PC-3 (cell line): ENCODE measurements around the gene SKA2. TPM values are rescaled to one million over a fixed set of nuclear protein-coding genes. Genes with fewer than 3 reads are reported as not detected.
"Not testable (repeated sequence)": the region's sequence is repeated elsewhere in the genome, so short reads cannot be mapped to it uniquely, and the experiment has no call there.

Experiments used
- ATAC-seq: fragments of 200-7000 bp; cut with Tn5 transposase; 2 replicates; pipeline ENCODE4 v1.9.1; 2020; ENCODE audit warnings: mild to moderate bottlenecking, moderate library complexity
- BruUV-seq: library from RNA; stranded (reverse); fragments of 400-500 nt; replicated peaks from 2 replicates; lab custom pipeline; 2021; lab: Mats Ljungman, UMichigan
- CTCF ChIA-PET: fragments of 300-600 bp; sonication (Branson Sonifier 250); formaldehyde crosslinking; loops from one replicate; lab custom pipeline; 2022; ENCODE audit warnings: antibody characterized with exemption; lab: Charles Lee
- POLR2A ChIA-PET: fragments of 300-600 bp; sonication (Branson Sonifier 250); formaldehyde crosslinking; loops from one replicate; lab custom pipeline; 2022; ENCODE audit warnings: antibody characterized with exemption; ENCODE audit not compliant: unreplicated experiment; lab: Charles Lee
- DNase-seq: peaks from one replicate; pipeline ENCODE4 v3.0.0-alpha.2; 2015
- H2AFZ ChIP-seq: fragments of 300-600 bp; sonication (generic); 2 replicates; pipeline ENCODE4 v1.6.0; 2016; ENCODE audit warnings: antibody characterized with exemption, low read length
- H3F3A ChIP-seq: fragments of 300-600 bp; sonication (generic); one replicate; pipeline ENCODE4 v1.6.0; 2017; ENCODE audit warnings: antibody characterized with exemption, low read length, control low read depth, mild to moderate bottlenecking; ENCODE audit not compliant: unreplicated experiment
- H3K27ac ChIP-seq: fragments of 300-600 bp; sonication (generic); 2 replicates; pipeline ENCODE4 v1.5.1; 2016; ENCODE audit warnings: mild to moderate bottlenecking, low read length
- H3K27me3 ChIP-seq: fragments of 300-600 bp; sonication (generic); 2 replicates; pipeline ENCODE4 v1.6.1; 2016; ENCODE audit warnings: low read length, mixed read lengths
- H3K36me3 ChIP-seq: fragments of 300-600 bp; sonication (generic); 2 replicates; pipeline ENCODE4 v1.6.1; 2016; ENCODE audit warnings: low read depth, mixed run types, low read length, mixed read lengths
- H3K4me1 ChIP-seq: fragments of 300-600 bp; sonication (generic); 2 replicates; pipeline ENCODE4 v1.5.1; 2016; ENCODE audit warnings: low read length; ENCODE audit not compliant: insufficient read depth
- H3K4me2 ChIP-seq: fragments of 300-600 bp; sonication (generic); 2 replicates; pipeline ENCODE4 v1.6.0; 2016; ENCODE audit warnings: low read length
- H3K4me3 ChIP-seq: fragments of 300-600 bp; sonication (generic); 2 replicates; pipeline ENCODE4 v1.5.1; 2016; ENCODE audit warnings: mild to moderate bottlenecking, low read length, mixed read lengths
- H3K79me2 ChIP-seq: fragments of 300-600 bp; sonication (generic); 2 replicates; pipeline ENCODE4 v1.6.1; 2017; ENCODE audit warnings: low read length, mixed read lengths
- H3K9ac ChIP-seq: fragments of 300-600 bp; sonication (generic); 2 replicates; pipeline ENCODE4 v1.6.0; 2016; ENCODE audit warnings: mild to moderate bottlenecking, low read length
- H3K9me2 ChIP-seq: fragments of 300-600 bp; sonication (generic); replicated peaks from 2 replicates; pipeline ENCODE4 v1.6.1; 2016; ENCODE audit warnings: mixed run types, low read length, mixed read lengths
- H3K9me3 ChIP-seq: fragments of 300-600 bp; sonication (generic); 2 replicates; pipeline ENCODE4 v1.6.1; 2016; ENCODE audit warnings: low read length, mixed read lengths
- H4K20me1 ChIP-seq: fragments of 300-600 bp; sonication (generic); 2 replicates; pipeline ENCODE4 v1.6.1; 2016; ENCODE audit warnings: low read length, mixed read lengths
- CTCF ChIP-seq: fragments of 300-600 bp; sonication (generic); conservative IDR thresholded peaks from 2 replicates; pipeline ENCODE4 v1.5.1; 2017; ENCODE audit warnings: antibody characterized with exemption, low read depth, mild to moderate bottlenecking, low read length
- EZH2 ChIP-seq: fragments of 300-600 bp; sonication (generic); IDR thresholded peaks from one replicate; pipeline ENCODE4 v1.6.1; 2017; ENCODE audit warnings: antibody characterized with exemption, mild to moderate bottlenecking, low read length; ENCODE audit not compliant: unreplicated experiment
- EZH2phosphoT487 ChIP-seq: fragments of 300-600 bp; sonication (generic); IDR thresholded peaks from 2 replicates; pipeline ENCODE4 v1.6.1; 2018; ENCODE audit warnings: mild to moderate bottlenecking, antibody characterized with exemption, low read length, borderline replicate concordance
- intact Hi-C: fragments of 100-400 bp; cut with micrococcal nuclease; formaldehyde crosslinking; loops from 2 replicates; pipeline ENCODE4 v1.9.0; 2023
- total RNA-seq: library from RNA; depleted of rRNA; stranded (reverse); fragments of >200 nt; gene quantifications from 2 replicates; pipeline ENCODE4 v1.2.3, GENCODE V29; 2014

SKA2 gene
- total RNA-seq, 1 experiment from 2014 or later: 143 TPM

GRCh38 chr17:59185997-59186396 lies 31.0 kb upstream of the SKA2 start:
- Histone ChIP-seq H3K4me2 (no peak overlapping the region), H3K27me3 (no peaks in the 10 kb centered on the region), H3K36me3 (peaks cover 49% of the 10 kb centered on the region), H3K9ac (no peak overlapping the region), H3K4me3 (no peak overlapping the region), H3K9me3 (no peaks in the 10 kb centered on the region), H3K27ac (no peak overlapping the region), H3F3A (no peaks in the 10 kb centered on the region), H3K9me2 (no peaks in the 10 kb centered on the region), H3K4me1 (no peaks in the 10 kb centered on the region), H4K20me1 (no peaks in the 10 kb centered on the region), H2AFZ (no peak overlapping the region), H3K79me2 (no peaks in the 10 kb centered on the region)
- DNase-seq: no peak
- ChIA-PET CTCF (no interaction called here), POLR2A (no interaction called here)
- TF ChIP-seq CTCF (no peak), EZH2phosphoT487 (no peak), EZH2 (no peak)
- intact Hi-C loops: no loop called here
- ATAC-seq: no peak
- no TSS peak for BruUV-seq

- POLR2A ChIA-PET: no interaction called here
- H3K4me1 ChIP-seq: no peaks in the 10 kb centered on the region
- TF ChIP-seq EZH2 (no peak), EZH2phosphoT487 (no peak), CTCF (no peak)
Observed at GRCh38 chr17:59181481-59181880, 26.5 kb upstream of the SKA2 start.

DNA sequence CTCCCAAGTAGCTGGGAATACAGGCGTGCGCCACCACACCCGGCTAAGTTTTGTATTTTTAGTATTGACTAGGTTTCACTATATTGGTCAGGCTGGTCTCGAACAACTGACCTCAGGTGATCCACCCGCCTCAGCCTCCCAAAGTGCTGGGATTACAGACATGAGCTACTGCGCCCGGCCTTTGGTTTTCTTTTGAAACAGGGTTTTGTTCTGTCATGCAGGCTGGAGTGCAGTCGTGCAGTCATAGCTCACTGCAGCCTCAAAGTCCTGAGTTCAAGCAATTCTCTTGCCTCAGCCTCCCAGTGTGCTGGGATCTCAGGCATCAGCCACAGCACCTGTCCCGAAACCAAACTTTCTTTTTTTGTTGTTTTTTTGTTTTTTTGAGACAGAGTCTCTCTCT lies 25.6 kb upstream of the SKA2 start:
- Histone ChIP-seq H3K4me3 (no peak overlapping the region), H2AFZ (no peak overlapping the region), H3F3A (no peaks in the 10 kb centered on the region), H3K27me3 (no peaks in the 10 kb centered on the region), H3K79me2 (peaks cover 29% of the 10 kb centered on the region), H3K27ac (no peak overlapping the region), H3K4me1 (no peaks in the 10 kb centered on the region), H4K20me1 (no peaks in the 10 kb centered on the region), H3K36me3 (peaks cover 18% of the 10 kb centered on the region), H3K9me3 (no peaks in the 10 kb centered on the region), H3K9me2 (no peaks in the 10 kb centered on the region), H3K4me2 (no peak overlapping the region), H3K9ac (no peak overlapping the region)
- TF ChIP-seq EZH2phosphoT487: no peak
- POLR2A ChIA-PET: no interaction called here
- CTCF ChIA-PET: no interaction called here
- intact Hi-C loops: no loop called here
- no peak for ATAC-seq
- BruUV-seq: no TSS peak
- no peak for DNase-seq

More at GRCh38 chr17:59181481-59181880, 26.5 kb upstream of the SKA2 start:
- BruUV-seq: no TSS peak
- Histone ChIP-seq H3K9me2 (no peaks in the 10 kb centered on the region), H3K79me2 (peaks cover 21% of the 10 kb centered on the region), H2AFZ (no peak overlapping the region), H3K4me3 (no peak overlapping the region), H4K20me1 (no peaks in the 10 kb centered on the region), H3K9me3 (no peaks in the 10 kb centered on the region), H3F3A (no peaks in the 10 kb centered on the region), H3K27me3 (no peaks in the 10 kb centered on the region), H3K4me2 (no peak overlapping the region), H3K27ac (no peak overlapping the region), H3K9ac (no peak overlapping the region), H3K36me3 (peaks cover 26% of the 10 kb centered on the region)
- DNase-seq: no peak
- intact Hi-C loops: no loop called here
- no peak for ATAC-seq
- CTCF ChIA-PET: no interaction called here

DNA sequence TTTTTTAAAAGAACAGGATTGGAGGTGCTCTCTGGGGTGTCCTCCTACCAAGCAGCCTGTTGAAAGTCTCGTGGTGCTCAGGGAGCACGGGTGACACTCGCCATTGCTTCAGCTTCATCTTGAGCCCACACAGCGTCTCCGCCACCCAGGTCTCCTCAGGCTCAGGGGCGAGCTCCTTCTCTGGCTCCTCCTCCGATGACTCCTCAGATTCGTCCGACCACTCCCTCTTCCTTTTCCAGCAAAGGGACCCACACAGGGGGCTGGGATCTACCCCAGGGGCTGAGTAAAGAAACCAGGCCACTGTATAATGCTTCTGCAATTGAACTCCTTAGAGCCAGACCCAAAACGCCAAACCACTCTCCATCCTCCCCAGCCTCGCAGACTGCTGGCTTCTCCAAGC lies 24.6 kb upstream of the SKA2 start:
- H4K20me1 ChIP-seq, H3K27ac ChIP-seq, H2AFZ ChIP-seq, H3K27me3 ChIP-seq, POLR2A ChIA-PET, CTCF ChIA-PET, DNase-seq, H3K4me2 ChIP-seq, H3K4me1 ChIP-seq, H3K4me3 ChIP-seq, H3K9me3 ChIP-seq, H3K9ac ChIP-seq, H3K9me2 ChIP-seq, BruUV-seq, H3F3A ChIP-seq, ATAC-seq, intact Hi-C loops: not testable (repeated sequence)
- peaks cover 13% of the 10 kb centered on the region; the same call in 1 of the 2 replicates for H3K36me3 ChIP-seq
- peaks cover 32% of the 10 kb centered on the region for H3K79me2 ChIP-seq
